ENCODE data around the gene HSD17B11. TPM values are rescaled to one million over a fixed set of nuclear protein-coding genes. Genes with fewer than 3 reads are reported as not detected.
"Not testable (repeated sequence)": the region's sequence is repeated elsewhere in the genome, so short reads cannot be mapped to it uniquely, and the experiment has no call there.

Gene HSD17B11
- total RNA-seq, 1 donor from 2014 or later: 12.9 TPM

DNA sequence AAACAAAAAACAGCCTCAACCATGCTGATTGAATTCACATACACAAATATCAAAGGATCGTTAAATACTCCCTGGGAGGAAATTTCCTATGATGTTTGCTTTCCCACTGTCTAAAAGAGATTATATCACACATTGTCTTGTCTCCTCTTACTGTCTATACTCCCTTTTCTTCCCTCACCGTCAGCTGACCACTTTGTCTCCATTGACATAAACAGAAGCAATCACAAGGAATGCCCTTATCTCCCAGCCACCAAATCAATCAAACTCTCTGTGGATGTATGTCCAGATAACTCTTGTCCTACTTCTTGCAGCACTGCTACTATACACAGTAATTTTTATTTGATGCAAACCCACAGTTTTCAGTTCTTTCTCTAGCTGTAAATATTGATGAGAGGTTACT is 19.2 kb upstream of the HSD17B11 start:
- no peaks in the 10 kb centered on the region for H3K36me3 ChIP-seq (ENCODE audit: control insufficient read depth, insufficient read depth, low read length)
- DNase-seq (ENCODE audit: low read depth): no peak
- TF ChIP-seq, protein P1, sequence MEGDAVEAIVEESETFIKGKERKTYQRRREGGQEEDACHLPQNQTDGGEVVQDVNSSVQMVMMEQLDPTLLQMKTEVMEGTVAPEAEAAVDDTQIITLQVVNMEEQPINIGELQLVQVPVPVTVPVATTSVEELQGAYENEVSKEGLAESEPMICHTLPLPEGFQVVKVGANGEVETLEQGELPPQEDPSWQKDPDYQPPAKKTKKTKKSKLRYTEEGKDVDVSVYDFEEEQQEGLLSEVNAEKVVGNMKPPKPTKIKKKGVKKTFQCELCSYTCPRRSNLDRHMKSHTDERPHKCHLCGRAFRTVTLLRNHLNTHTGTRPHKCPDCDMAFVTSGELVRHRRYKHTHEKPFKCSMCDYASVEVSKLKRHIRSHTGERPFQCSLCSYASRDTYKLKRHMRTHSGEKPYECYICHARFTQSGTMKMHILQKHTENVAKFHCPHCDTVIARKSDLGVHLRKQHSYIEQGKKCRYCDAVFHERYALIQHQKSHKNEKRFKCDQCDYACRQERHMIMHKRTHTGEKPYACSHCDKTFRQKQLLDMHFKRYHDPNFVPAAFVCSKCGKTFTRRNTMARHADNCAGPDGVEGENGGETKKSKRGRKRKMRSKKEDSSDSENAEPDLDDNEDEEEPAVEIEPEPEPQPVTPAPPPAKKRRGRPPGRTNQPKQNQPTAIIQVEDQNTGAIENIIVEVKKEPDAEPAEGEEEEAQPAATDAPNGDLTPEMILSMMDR (IDR thresholded peaks at IDR 0.05; ENCODE audit: insufficient read depth, low read length, poor library complexity, severe bottlenecking): no peak
- H3K4me3 ChIP-seq (ENCODE audit: low read depth, low read length): no peak overlapping the region
- H3K27me3 ChIP-seq (ENCODE audit: control insufficient read depth, insufficient read depth, low read length): no peaks in the 10 kb centered on the region

DNA sequence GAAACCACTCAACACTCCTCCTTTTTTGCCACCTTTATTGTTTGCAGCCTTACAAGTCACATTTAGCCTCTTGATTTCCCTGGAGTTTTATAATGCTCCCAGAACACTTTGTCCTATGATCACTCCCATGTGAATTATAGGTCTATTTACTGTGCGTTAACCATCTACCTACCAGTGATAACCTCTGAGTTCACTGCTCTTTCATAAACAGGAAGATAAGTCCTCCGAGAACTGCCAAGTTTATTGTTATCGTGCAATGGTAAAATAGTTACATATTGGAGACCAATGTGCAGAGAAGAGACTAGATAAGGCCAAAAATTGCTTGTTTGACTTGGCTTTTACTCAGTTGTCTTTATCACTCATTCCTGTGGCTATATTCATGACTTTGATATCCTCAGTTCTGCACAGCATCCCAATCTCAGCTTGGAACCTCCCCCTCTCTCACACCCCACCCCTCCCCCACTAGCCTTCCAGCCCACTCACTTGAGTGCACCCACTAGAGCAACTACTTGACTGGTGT is 18.5 kb upstream of the HSD17B11 start:
- Histone ChIP-seq H3K4me3 (ENCODE audit: low read depth, low read length) (no peak overlapping the region), H3K27me3 (ENCODE audit: control insufficient read depth, insufficient read depth, low read length) (no peaks in the 10 kb centered on the region), H3K36me3 (ENCODE audit: control insufficient read depth, insufficient read depth, low read length) (no peaks in the 10 kb centered on the region)
- no peak for DNase-seq (ENCODE audit: low read depth)
- TF ChIP-seq, protein P1 (IDR thresholded peaks at IDR 0.05; ENCODE audit: insufficient read depth, low read length, poor library complexity, severe bottlenecking): no peak

DNA sequence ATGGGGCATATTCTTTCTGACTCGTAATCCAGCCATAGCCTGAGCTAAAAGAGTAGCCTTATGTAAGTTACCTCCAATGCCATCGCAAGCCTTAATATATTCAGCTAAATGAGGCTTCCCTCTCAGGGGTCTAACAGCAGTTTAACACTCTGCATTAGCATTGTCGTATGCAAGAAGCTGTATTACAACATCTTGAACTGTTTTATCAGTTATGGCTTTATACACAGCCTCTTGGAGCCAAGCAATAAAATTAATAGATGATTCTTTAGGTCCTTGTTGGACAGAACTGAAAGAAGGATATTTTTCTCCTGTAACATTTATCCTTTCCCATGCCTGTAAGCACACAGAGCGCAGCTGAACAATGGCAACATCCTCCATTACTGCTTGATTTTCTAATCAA is 15.9 kb upstream of the HSD17B11 start:
- H3K4me3 ChIP-seq (ENCODE audit: low read depth, low read length); DNase-seq (ENCODE audit: low read depth); H3K27me3 ChIP-seq (ENCODE audit: control insufficient read depth, insufficient read depth, low read length); H3K36me3 ChIP-seq (ENCODE audit: control insufficient read depth, insufficient read depth, low read length): not testable (repeated sequence)

DNA sequence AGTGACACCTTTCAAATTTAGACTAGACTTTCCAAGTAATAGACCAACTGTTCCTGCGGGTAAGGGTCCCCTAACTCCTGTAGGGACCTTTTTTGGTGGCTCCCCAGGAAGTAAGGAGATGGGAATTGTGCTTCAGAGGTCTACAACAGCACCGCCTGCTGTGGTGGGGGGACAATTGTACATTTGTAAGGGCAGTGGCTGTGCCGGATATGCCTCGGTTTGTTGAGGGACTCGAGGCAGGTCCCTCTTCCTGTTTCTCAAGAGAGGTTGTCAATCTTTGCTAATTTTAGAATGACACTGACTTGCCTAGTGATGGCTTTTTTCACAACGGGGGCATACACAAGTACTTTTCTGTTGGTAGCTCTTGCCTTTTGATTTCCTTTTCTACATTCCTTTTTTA is 15.5 kb upstream of the HSD17B11 start:
- Histone ChIP-seq H3K4me3 (ENCODE audit: low read depth, low read length) (no peak overlapping the region), H3K36me3 (ENCODE audit: control insufficient read depth, insufficient read depth, low read length) (no peaks in the 10 kb centered on the region), H3K27me3 (ENCODE audit: control insufficient read depth, insufficient read depth, low read length) (no peaks in the 10 kb centered on the region)
- DNase-seq (ENCODE audit: low read depth): no peak
- TF ChIP-seq, protein P1 (IDR thresholded peaks at IDR 0.05; ENCODE audit: insufficient read depth, low read length, poor library complexity, severe bottlenecking): no peak

DNA sequence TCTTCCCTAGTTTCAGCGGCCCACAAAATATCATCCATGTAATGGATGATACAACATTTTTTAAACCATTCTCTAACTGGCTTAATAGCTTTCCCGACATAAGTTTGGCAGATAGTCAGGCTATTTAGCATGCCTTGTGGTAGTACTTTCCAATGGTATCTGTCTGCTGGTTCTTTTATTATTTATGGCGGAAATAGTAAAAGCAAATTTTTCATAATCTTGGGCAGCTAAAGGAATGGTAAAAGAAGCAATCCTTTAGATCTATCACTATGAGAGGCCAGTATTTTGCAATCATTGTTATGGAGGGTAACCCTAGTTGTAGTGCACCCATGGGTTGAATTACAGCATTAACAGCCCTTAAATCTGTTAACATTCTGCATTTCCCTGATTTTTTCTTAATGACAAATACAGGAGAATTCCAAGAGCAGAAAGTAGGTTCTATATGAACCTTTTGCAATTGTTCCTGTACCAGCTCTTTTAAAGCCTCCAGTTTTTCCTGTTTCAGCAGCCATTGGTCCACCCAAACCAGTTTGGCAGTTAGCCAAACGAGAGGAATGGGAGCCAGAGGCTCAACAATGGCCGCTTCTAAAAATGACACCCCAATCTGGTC is 14.3 kb upstream of the HSD17B11 start:
- TF ChIP-seq, protein P1 (IDR thresholded peaks at IDR 0.05; ENCODE audit: insufficient read depth, low read length, poor library complexity, severe bottlenecking): no peak

DNA sequence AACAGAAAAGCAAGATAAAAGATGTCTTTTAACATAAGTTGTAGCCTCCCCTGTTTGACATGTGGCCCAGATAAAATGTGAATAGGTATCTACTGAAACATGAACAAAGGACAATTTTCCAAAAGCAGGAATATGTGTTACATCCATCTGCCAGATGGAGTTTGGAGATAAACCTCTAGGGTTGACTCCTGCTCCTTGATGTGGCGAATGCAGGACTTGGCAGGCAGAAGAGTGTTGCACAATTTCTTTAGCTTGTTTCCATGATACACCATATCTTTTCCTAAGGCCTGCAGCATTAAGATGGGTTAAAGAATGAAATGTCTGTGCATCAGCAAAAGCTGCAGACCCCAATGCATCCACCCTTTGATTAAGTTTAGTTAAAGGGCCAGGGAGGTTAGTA is 12.7 kb upstream of the HSD17B11 start:
- H3K36me3 ChIP-seq (ENCODE audit: control insufficient read depth, insufficient read depth, low read length); H3K4me3 ChIP-seq (ENCODE audit: low read depth, low read length); H3K27me3 ChIP-seq (ENCODE audit: control insufficient read depth, insufficient read depth, low read length); DNase-seq (ENCODE audit: low read depth): not testable (repeated sequence)

More for the DNA sequence above, 14.3 kb upstream of the HSD17B11 start:
- DNase-seq (ENCODE audit: low read depth): no peak
- H3K4me3 ChIP-seq (ENCODE audit: low read depth, low read length): no peak overlapping the region
- no peaks in the 10 kb centered on the region for H3K27me3 ChIP-seq (ENCODE audit: control insufficient read depth, insufficient read depth, low read length)
- H3K36me3 ChIP-seq (ENCODE audit: control insufficient read depth, insufficient read depth, low read length): no peaks in the 10 kb centered on the region

DNA sequence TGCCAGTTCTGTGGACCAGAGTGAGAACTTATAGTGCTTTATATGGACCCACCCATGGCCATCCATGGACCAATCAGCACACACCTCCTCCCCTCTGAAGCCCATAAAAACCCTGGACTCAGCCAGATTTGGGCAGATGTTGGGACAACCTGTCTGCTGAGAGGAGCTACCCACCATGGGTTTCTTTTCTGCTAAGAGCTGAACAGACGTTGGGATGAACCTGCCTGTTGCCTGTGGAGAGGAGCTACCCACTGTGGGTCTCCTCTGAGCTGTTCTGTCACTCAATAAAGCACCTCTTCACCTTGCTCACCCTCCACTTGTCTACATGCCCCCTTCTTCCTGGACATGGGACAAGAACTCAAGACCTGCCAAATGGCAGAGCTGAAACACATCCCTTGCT is 9.0 kb upstream of the HSD17B11 start:
- Histone ChIP-seq H3K4me3 (ENCODE audit: low read depth, low read length) (no peak overlapping the region), H3K27me3 (ENCODE audit: control insufficient read depth, insufficient read depth, low read length) (no peaks in the 10 kb centered on the region), H3K36me3 (ENCODE audit: control insufficient read depth, insufficient read depth, low read length) (no peaks in the 10 kb centered on the region)
- DNase-seq (ENCODE audit: low read depth): no peak
- TF ChIP-seq, protein P1 (IDR thresholded peaks at IDR 0.05; ENCODE audit: insufficient read depth, low read length, poor library complexity, severe bottlenecking): no peak
